Fibroblast of skin of left biceps (primary cell): ENCODE data around the gene ZCCHC24.

Experiments
- DNase-seq, 2 experiments: peaks; one replicate each; pipeline ENCODE4 v3.0.0-alpha.2; 2013; ENCODE audit warnings: low read depth in 2 of 2

ZCCHC24 gene

GRCh38 chr10:79446758-79447084 is 1.3 kb upstream of the ZCCHC24 start:
- no peak for DNase-seq

GRCh38 chr10:79445977-79446757 is 743 bp upstream of the ZCCHC24 start:
- DNase-seq, result peak; percentile 74 to 77

- no peak for DNase-seq
These were observed 965 bp downstream of the ZCCHC24 start for GRCh38 chr10:79444199-79445119.

DNA sequence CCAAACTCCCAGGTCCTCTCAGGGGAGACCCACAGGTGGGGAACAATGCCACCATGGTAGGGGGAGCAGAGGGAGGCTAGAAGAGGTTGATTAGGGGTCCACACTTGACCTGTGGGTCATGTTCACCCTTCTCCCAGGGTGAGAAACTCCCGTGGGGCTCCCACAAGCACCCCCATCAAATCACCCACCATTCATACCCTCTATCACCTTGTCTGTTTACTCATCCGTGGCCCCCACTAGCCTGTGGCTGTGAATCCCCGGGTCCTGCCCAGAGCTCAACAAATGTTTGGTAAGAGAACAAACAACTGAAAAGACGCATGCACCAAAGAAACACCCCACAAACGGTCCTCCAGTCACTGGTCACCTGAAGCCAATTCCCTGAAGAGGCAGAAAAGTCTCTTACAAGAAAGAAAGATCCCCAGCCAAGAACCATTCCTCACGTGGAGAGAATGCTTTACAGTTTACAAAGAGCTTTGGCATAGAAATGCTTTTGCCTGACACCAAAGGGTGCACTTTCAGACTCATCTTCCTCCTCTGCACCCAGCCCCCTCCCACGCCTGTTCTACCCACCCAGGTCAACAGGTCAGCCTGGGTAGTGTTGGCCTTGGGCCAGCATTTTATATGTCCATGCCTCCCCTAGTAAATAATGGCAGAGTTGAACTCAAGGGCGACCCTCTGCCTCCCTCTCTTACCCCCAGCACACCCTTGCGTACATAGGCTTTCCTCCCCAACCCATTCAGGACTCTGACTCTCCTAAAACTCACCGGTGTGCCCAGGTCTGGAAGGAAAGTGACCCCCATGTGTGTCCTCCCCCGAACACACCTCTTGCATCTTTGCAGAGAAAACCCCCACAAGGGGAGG is 1.9 kb downstream of the ZCCHC24 start:
- DNase-seq, result no peak

GRCh38 chr10:79442171-79443040 is 3.0 kb downstream of the ZCCHC24 start:
- no peak for DNase-seq

DNA sequence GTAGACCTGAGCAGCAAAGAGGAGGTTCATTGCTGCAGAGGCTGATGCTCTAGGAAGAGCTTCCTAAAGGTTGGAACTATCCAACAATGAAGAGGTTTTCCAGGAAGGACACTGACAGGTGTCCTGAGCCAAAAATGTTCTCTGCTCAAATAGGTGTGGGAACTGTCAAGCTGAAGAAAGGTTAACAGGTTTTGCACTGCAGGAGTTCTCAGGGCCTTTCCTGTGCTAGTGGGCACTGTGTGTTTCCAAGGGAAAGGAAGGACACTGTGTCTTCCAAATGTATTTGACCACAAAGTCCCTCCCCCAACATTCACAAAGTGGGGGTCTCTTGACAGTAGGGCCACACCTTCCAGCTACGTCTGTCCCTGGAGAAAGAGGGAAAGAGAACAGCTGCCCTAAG is 4.0 kb downstream of the ZCCHC24 start:
- DNase-seq, result no peak

DNA sequence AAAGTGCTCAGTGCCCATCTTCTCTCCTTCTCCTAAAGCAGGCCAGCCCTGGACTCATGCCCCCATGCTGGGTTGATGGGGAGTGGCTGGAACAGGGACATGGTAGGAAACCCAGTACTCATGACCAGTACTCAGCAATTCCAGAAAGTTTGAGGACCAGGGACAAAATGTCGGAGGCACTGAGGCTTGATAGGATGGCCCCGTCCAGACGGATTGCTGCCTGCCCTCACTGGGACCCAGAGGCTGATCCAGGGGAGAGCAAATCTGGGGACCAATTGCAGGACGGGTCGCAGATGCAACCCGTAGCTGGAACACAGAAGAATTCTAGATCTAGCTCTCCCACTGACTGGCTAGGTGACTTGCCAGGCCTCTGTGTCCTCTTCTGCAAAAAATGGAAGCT is 5.1 kb downstream of the ZCCHC24 start:
- DNase-seq, result no peak

DNA sequence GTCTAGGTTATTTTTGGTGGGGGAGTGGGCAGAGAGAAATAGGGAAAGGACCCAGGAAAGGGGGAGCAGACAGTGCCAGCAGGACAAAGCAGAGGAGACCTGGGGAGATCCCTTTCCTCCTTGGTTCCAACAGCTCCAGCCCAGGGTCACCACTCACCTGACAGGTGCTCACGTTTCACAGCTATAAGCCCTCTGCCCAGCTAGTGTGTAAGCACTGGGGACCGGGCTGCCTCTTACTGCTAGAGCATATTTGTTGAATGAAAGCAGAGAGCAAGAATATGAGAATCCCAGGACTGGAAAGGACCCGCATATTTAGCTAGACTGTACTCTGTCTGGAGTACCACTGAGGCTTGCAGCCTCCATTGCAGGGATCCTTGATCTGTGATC is 6.7 kb downstream of the ZCCHC24 start:
- DNase-seq, result no peak

GRCh38 chr10:79438021-79438698 is 7.3 kb downstream of the ZCCHC24 start:
- DNase-seq, result no peak

DNA sequence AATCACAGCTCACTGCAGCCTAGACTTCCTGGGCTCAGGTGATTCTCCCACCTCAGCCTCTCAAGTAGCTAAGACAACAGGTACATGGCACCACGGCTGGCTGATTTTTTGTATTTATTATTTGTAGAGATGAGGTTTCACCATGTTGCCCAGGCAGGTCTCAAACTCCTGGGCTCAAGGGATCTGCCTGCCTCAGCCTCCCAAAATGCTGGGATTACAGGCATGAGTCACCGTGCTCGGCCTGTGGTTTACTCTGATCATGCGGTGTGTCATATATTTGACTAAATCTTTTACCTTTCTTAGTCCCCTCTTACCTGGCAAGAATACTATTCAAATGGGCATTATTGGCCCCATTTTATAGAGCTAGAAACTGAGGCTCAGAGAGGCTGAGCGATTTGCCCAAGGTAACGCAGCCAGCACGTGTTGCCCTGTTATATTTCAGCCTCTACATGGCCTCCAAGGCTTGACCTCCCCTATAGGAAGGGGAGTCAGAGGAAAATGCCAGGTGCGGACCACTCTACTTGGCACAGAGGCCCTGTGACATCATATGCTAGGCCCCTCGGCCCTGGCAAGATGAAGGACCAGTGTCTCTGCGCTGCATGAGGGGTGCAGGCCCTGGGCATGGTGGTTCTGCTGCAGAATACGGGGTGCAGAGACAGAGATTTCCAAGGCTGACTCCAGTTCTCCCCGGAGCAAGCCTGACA is 8.2 kb downstream of the ZCCHC24 start:
- no peak for DNase-seq

DNA sequence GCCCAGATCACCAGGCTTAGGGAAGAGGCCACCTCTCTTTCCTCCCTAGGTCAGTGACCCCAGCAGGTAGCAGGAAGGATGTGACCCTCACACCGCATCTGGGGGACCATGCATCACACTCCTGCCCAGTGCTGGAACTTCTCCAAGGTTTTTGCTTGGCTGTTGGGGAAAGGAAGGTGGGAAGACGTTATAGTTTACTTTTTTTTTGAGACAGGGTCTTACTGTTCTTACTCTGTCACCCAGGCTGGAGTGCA is 8.6 kb downstream of the ZCCHC24 start:
- no peak for DNase-seq

GRCh38 chr10:79436066-79436849 is 9.2 kb downstream of the ZCCHC24 start:
- DNase-seq, result no peak

- DNase-seq, result no peak
These were observed 10.0 kb downstream of the ZCCHC24 start for GRCh38 chr10:79435271-79436065.

GRCh38 chr10:79434821-79435251 is 10.6 kb downstream of the ZCCHC24 start:
- DNase-seq, result peak; percentile 39 to 40

DNA sequence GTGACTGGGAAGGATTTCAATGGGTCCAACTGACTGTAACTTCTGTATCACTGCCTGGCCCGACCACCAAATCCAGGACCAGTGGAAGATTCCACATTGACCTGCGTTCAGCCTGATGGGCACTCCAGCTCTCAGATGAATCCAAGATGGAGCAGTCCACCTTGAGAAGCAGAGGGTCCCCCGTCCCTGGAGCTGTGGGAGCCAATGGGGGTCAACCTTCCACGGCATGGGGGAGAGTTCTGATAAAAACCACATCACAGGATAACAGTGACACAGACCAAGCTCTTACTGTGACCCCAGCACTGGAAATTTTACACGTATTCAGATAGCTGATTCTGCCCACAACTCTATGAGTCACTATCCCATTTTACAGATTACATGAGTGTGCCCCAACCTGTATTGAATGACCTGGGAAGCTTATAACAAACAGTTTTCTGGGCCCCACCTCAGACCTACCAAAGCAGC is 11.2 kb downstream of the ZCCHC24 start:
- DNase-seq, result no peak

- DNase-seq, result no peak
These were observed 11.9 kb downstream of the ZCCHC24 start for GRCh38 chr10:79433324-79434222.
